ENCODE data around the gene RSBN1L. TPM values are rescaled to one million over a fixed set of nuclear protein-coding genes. Genes with fewer than 3 reads are reported as not detected.

Gene RSBN1L
- total and polyA plus RNA-seq, 2 of the 8 experiments (the other 6 are each of a cell fraction or from before 2014, with no cell fraction given): 4.1 to 22.1 TPM

DNA sequence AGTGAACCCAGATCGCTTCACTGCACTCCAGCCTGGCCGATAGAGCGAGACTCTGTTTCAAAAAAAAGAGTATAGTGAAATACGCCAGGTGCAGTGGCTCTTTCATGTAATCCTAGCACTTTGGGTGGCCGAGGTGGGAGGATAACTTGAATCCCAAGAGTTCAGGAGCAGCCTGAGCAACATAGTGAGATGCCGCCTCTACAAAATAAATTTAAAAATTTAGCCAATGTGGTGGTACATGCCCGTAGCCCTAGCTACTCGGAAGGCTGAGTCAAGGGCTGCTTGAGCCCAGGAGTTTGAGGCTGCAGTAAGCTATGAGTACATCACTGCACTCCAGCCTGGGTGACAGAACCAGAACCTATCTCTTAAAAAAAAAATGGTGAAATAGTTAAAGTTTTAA, 74.1 kb downstream of the RSBN1L start (continued):
- TF ChIP-seq YY1 (IDR thresholded peaks at IDR 0.05; ENCODE audit: low read depth, low read length) (no peak), SP2 (IDR thresholded peaks at IDR 0.05; ENCODE audit: low read length) (no peak), CEBPB (IDR thresholded peaks at IDR 0.05; ENCODE audit: low read depth, low read length) (no peak), TAF1 (IDR thresholded peaks at IDR 0.05; ENCODE audit: low read depth, low read length) (no peak), TCF12 (IDR thresholded peaks at IDR 0.05; ENCODE audit: low read depth, low read length) (no peak)

All from H1 (cell line).